ENCODE results near the gene SRGAP1.

The SRGAP1 gene

DNA sequence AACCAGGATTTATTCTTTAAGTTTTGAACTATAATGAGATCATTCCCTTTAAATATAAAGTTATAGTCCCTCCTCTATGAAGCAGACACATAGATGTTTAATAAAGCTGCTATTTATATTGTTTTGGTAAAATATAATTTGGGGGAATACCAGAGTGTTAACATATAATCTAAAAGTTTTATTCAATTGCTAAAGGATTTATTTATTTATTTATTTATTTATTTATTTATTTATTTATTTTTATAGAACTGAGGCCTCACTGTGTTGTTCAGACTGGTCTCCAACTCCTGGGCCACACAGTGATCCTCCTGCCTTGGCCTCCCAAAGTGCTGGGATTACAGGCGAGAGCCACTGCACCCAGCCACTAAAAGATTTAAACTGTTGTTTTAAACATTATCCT is 278.9 kb downstream of the SRGAP1 start (continued):
- no peak for TF ChIP-seq ZBTB48 (tag by site-specific recombination; IDR thresholded peaks at IDR 0.05)
- TF ChIP-seq ZNF292 (tag by site-specific recombination; IDR thresholded peaks at IDR 0.05; ENCODE audit: borderline replicate concordance, low read depth) = 0 out of 2 replicates have a peak, but pooled peaks have one; percentile 32
- TF ChIP-seq, protein P1, sequence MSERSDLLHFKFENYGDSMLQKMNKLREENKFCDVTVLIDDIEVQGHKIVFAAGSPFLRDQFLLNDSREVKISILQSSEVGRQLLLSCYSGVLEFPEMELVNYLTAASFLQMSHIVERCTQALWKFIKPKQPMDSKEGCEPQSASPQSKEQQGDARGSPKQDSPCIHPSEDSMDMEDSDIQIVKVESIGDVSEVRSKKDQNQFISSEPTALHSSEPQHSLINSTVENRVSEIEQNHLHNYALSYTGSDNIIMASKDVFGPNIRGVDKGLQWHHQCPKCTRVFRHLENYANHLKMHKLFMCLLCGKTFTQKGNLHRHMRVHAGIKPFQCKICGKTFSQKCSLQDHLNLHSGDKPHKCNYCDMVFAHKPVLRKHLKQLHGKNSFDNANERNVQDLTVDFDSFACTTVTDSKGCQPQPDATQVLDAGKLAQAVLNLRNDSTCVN (tag by site-specific recombination; optimal IDR thresholded peaks at IDR 0.05) = no peak
- no peak for TF ChIP-seq HOXA7 (CRISPR knock-in tag; IDR thresholded peaks at IDR 0.05; ENCODE audit: borderline replicate concordance)
- TF ChIP-seq SCRT2 (tag by site-specific recombination; IDR thresholded peaks at IDR 0.05) = no peak
- no peak for TF ChIP-seq TRIM28 (IDR thresholded peaks at IDR 0.05; ENCODE audit: borderline replicate concordance, low read length)
- TF ChIP-seq ZNF701 (tag by site-specific recombination; IDR thresholded peaks at IDR 0.05) = no peak
- TF ChIP-seq GLI4 (tag by site-specific recombination; IDR thresholded peaks at IDR 0.05) = no peak
- peak; percentile 65 for TF ChIP-seq ZNF266 (tag by site-specific recombination; IDR thresholded peaks at IDR 0.05; ENCODE audit: low read depth)
- TF ChIP-seq, protein P2, sequence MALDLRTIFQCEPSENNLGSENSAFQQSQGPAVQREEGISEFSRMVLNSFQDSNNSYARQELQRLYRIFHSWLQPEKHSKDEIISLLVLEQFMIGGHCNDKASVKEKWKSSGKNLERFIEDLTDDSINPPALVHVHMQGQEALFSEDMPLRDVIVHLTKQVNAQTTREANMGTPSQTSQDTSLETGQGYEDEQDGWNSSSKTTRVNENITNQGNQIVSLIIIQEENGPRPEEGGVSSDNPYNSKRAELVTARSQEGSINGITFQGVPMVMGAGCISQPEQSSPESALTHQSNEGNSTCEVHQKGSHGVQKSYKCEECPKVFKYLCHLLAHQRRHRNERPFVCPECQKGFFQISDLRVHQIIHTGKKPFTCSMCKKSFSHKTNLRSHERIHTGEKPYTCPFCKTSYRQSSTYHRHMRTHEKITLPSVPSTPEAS (tag by site-specific recombination; IDR thresholded peaks at IDR 0.05) = no peak
- no peak for TF ChIP-seq ZNF37A (tag by site-specific recombination; IDR thresholded peaks at IDR 0.05)
- TF ChIP-seq, protein P3, sequence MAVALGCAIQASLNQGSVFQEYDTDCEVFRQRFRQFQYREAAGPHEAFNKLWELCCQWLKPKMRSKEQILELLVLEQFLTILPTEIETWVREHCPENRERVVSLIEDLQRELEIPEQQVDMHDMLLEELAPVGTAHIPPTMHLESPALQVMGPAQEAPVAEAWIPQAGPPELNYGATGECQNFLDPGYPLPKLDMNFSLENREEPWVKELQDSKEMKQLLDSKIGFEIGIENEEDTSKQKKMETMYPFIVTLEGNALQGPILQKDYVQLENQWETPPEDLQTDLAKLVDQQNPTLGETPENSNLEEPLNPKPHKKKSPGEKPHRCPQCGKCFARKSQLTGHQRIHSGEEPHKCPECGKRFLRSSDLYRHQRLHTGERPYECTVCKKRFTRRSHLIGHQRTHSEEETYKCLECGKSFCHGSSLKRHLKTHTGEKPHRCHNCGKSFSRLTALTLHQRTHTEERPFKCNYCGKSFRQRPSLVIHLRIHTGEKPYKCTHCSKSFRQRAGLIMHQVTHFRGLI (tag by site-specific recombination; IDR thresholded peaks at IDR 0.05) = no peak
- TF ChIP-seq MYNN (tag by site-specific recombination; IDR thresholded peaks at IDR 0.05; ENCODE audit: borderline replicate concordance) = no peak
- 0 out of 2 replicates have a peak, but pooled peaks have one; percentile 38 for TF ChIP-seq ZBTB1 (tag by site-specific recombination; IDR thresholded peaks at IDR 0.05)
- no peak for TF ChIP-seq ZNF2 (tag by site-specific recombination; IDR thresholded peaks at IDR 0.05)
- TF ChIP-seq MZF1 (tag by site-specific recombination; IDR thresholded peaks at IDR 0.05; ENCODE audit: borderline replicate concordance) = no peak
- TF ChIP-seq, protein P4, sequence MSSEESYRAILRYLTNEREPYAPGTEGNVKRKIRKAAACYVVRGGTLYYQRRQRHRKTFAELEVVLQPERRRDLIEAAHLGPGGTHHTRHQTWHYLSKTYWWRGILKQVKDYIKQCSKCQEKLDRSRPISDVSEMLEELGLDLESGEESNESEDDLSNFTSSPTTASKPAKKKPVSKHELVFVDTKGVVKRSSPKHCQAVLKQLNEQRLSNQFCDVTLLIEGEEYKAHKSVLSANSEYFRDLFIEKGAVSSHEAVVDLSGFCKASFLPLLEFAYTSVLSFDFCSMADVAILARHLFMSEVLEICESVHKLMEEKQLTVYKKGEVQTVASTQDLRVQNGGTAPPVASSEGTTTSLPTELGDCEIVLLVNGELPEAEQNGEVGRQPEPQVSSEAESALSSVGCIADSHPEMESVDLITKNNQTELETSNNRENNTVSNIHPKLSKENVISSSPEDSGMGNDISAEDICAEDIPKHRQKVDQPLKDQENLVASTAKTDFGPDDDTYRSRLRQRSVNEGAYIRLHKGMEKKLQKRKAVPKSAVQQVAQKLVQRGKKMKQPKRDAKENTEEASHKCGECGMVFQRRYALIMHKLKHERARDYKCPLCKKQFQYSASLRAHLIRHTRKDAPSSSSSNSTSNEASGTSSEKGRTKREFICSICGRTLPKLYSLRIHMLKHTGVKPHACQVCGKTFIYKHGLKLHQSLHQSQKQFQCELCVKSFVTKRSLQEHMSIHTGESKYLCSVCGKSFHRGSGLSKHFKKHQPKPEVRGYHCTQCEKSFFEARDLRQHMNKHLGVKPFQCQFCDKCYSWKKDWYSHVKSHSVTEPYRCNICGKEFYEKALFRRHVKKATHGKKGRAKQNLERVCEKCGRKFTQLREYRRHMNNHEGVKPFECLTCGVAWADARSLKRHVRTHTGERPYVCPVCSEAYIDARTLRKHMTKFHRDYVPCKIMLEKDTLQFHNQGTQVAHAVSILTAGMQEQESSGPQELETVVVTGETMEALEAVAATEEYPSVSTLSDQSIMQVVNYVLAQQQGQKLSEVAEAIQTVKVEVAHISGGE (tag by site-specific recombination; conservative IDR thresholded peaks at IDR 0.05; ENCODE audit: low read depth) = peak; percentile 80
- TF ChIP-seq SP2 (tag by site-specific recombination; IDR thresholded peaks at IDR 0.05) = no peak
- no peak for TF ChIP-seq ZFHX2 (tag by site-specific recombination; conservative IDR thresholded peaks at IDR 0.05)
- TF ChIP-seq ZNF248 (tag by site-specific recombination; IDR thresholded peaks at IDR 0.05) = no peak
- no peak for TF ChIP-seq ZNF239 (tag by site-specific recombination; IDR thresholded peaks at IDR 0.05)
- no peak for TF ChIP-seq ZNF585B (tag by site-specific recombination; IDR thresholded peaks at IDR 0.05)
- TF ChIP-seq ZNF16 (tag by site-specific recombination; IDR thresholded peaks at IDR 0.05; ENCODE audit: low read depth) = no peak
- TF ChIP-seq ZNF658 (tag by site-specific recombination; IDR thresholded peaks at IDR 0.05) = no peak
- no peak for TF ChIP-seq ZSCAN23 (tag by site-specific recombination; IDR thresholded peaks at IDR 0.05)
- TF ChIP-seq, protein P5, sequence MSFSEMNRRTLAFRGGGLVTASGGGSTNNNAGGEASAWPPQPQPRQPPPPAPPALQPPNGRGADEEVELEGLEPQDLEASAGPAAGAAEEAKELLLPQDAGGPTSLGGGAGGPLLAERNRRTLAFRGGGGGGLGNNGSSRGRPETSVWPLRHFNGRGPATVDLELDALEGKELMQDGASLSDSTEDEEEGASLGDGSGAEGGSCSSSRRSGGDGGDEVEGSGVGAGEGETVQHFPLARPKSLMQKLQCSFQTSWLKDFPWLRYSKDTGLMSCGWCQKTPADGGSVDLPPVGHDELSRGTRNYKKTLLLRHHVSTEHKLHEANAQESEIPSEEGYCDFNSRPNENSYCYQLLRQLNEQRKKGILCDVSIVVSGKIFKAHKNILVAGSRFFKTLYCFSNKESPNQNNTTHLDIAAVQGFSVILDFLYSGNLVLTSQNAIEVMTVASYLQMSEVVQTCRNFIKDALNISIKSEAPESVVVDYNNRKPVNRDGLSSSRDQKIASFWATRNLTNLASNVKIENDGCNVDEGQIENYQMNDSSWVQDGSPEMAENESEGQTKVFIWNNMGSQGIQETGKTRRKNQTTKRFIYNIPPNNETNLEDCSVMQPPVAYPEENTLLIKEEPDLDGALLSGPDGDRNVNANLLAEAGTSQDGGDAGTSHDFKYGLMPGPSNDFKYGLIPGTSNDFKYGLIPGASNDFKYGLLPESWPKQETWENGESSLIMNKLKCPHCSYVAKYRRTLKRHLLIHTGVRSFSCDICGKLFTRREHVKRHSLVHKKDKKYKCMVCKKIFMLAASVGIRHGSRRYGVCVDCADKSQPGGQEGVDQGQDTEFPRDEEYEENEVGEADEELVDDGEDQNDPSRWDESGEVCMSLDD (tag by site-specific recombination; IDR thresholded peaks at IDR 0.05) = no peak
- TF ChIP-seq, protein P6, sequence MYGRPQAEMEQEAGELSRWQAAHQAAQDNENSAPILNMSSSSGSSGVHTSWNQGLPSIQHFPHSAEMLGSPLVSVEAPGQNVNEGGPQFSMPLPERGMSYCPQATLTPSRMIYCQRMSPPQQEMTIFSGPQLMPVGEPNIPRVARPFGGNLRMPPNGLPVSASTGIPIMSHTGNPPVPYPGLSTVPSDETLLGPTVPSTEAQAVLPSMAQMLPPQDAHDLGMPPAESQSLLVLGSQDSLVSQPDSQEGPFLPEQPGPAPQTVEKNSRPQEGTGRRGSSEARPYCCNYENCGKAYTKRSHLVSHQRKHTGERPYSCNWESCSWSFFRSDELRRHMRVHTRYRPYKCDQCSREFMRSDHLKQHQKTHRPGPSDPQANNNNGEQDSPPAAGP (tag by site-specific recombination; IDR thresholded peaks at IDR 0.05) = no peak
